Naive thymus-derived CD4-positive, alpha-beta T cell (primary cell): ENCODE data around the gene WDR49. TPM values are rescaled to one million over a fixed set of nuclear protein-coding genes. Genes with fewer than 3 reads are reported as not detected.
"Not testable (repeated sequence)": the region's sequence is repeated elsewhere in the genome, so short reads cannot be mapped to it uniquely, and the experiment has no call there.

ENCODE experiments used
- ATAC-seq: fragments of 150-1000 bp; cut with Tn5 transposase; 2 replicates; pipeline ENCODE4 v1.10.0; 2021; ENCODE audit warnings: mild to moderate bottlenecking, moderate library complexity
- CTCF ChIA-PET: fragments of 350-600 bp; sonication (Branson Sonifier 250); formaldehyde crosslinking; loops from one replicate; lab custom pipeline; 2021; ENCODE audit warnings: antibody characterized with exemption; lab: Charles Lee
- POLR2A ChIA-PET: fragments of 350-600 bp; sonication (Branson Sonifier 250); formaldehyde crosslinking; loops from one replicate; lab custom pipeline; 2021; ENCODE audit warnings: antibody characterized with exemption, inconsistent platforms; lab: Charles Lee
- DNase-seq, 9 donors: peaks; one replicate each; pipeline versions ENCODE4 v3.0.0 to v3.0.0-alpha.2; 2020 to 2022; ENCODE audit warnings: mixed read lengths in 1 of 9
- H3K27ac ChIP-seq: one replicate; pipeline ENCODE4 v1.7.0; 2013; ENCODE audit warnings: mild to moderate bottlenecking, low read depth, low read length, moderate library complexity
- H3K27me3 ChIP-seq, 2 donors: one replicate each; pipeline ENCODE4 v1.7.0; 2013; ENCODE audit warnings: low read length in 2 of 2, mild to moderate bottlenecking in 2 of 2, moderate library complexity in 2 of 2; ENCODE audit not compliant: control insufficient read depth in 2 of 2, insufficient read depth in 2 of 2
- H3K36me3 ChIP-seq, 3 experiments: 1 replicate in 2 of 3; 2 replicates in 1 of 3; pipeline ENCODE4 v1.7.0; 2013; ENCODE audit warnings: low read length in 3 of 3, mild to moderate bottlenecking in 3 of 3, moderate library complexity in 1 of 3; ENCODE audit not compliant: insufficient read depth in 3 of 3, control insufficient read depth in 2 of 3
- H3K4me1 ChIP-seq, 2 donors: one replicate each; pipeline ENCODE4 v1.7.0; 2013; ENCODE audit warnings: low read length in 2 of 2, mild to moderate bottlenecking in 2 of 2, moderate library complexity in 1 of 2; ENCODE audit not compliant: control insufficient read depth in 2 of 2, insufficient read depth in 2 of 2
- H3K4me3 ChIP-seq: 2 replicates; pipeline ENCODE4 v1.7.0; 2013; ENCODE audit warnings: mild to moderate bottlenecking, low read length
- H3K9me3 ChIP-seq, 3 experiments: 1 replicate in 2 of 3; 2 replicates in 1 of 3; pipeline ENCODE4 v1.7.0; 2013; ENCODE audit warnings: low read length in 3 of 3; ENCODE audit not compliant: control insufficient read depth in 2 of 3
- H3K27ac Mint-ChIP-seq, 9 donors: one replicate each; pipeline ENCODE4 v1.8.0; 2020 to 2022; ENCODE audit warnings: mixed read lengths in 9 of 9, mild to moderate bottlenecking in 8 of 9, moderate library complexity in 5 of 9, inconsistent platforms in 2 of 9
- H3K27me3 Mint-ChIP-seq, 5 donors: one replicate each; pipeline ENCODE4 v1.8.0; 2021 to 2022; ENCODE audit warnings: mixed read lengths in 5 of 5, mild to moderate bottlenecking in 1 of 5
- H3K36me3 Mint-ChIP-seq, 5 donors: one replicate each; pipeline ENCODE4 v1.8.0; 2020 to 2022; ENCODE audit warnings: mixed read lengths in 5 of 5, mild to moderate bottlenecking in 3 of 5, inconsistent platforms in 1 of 5
- H3K4me1 Mint-ChIP-seq, 7 donors: one replicate each; pipeline ENCODE4 v1.8.0; 2020 to 2022; ENCODE audit warnings: mixed read lengths in 7 of 7, mild to moderate bottlenecking in 3 of 7, inconsistent platforms in 1 of 7
- H3K4me3 Mint-ChIP-seq, 10 donors: one replicate each; pipeline ENCODE4 v1.8.0; 2020 to 2022; ENCODE audit warnings: mild to moderate bottlenecking in 10 of 10, mixed read lengths in 10 of 10, moderate library complexity in 6 of 10, inconsistent platforms in 2 of 10
- H3K9me3 Mint-ChIP-seq, 11 donors: one replicate each; pipeline ENCODE4 v1.8.0; 2020 to 2022; ENCODE audit warnings: mixed read lengths in 11 of 11, mild to moderate bottlenecking in 4 of 11, inconsistent platforms in 1 of 11, moderate library complexity in 1 of 11
- intact Hi-C, 2 donors: fragments of 100-400 bp; cut with micrococcal nuclease; formaldehyde crosslinking; loops; one replicate each; pipeline ENCODE4 v1.15.1; 2023
- polyA plus RNA-seq, 2 donors: library from polyadenylated mRNA; unstranded; fragments of 300-500 nt; fragmentation: Illumina TruSeq; gene quantifications; one replicate each; pipeline ENCODE4 v1.2.3, GENCODE V29; 2021
- total RNA-seq, 6 experiments: library from RNA in 5 of 6; stranded (reverse) in 5 of 6; gene quantifications; 1 replicate in 5 of 6; 2 replicates in 1 of 6; pipeline ENCODE4 v1.2.3 and lab custom pipeline; 2021 to 2026

The WDR49 gene
- total and polyA plus RNA-seq, 7 experiments from 2014 or later, result 0.11 to 2.4 (median 0.29) TPM; not detected in 2

- peaks cover 2 to 19% (median 9%) of the 10 kb centered on the region in 11 donors for H3K9me3 Mint-ChIP-seq
- no peak overlapping the region for H3K4me3 Mint-ChIP-seq
- peaks cover 0 to 2% (median under 1%) of the 10 kb centered on the region in 7 donors for H3K4me1 Mint-ChIP-seq
- Histone ChIP-seq H3K4me1 (no peaks in the 10 kb centered on the region), H3K9me3 (no peaks in the 10 kb centered on the region), H3K27me3 (no peaks in the 10 kb centered on the region), H3K36me3 (no peaks in the 10 kb centered on the region), H3K27ac (no peak overlapping the region), H3K4me3 (no peak overlapping the region)
- intact Hi-C loops, result no loop called here
- H3K27me3 Mint-ChIP-seq, result peaks cover 0 to 17% (median 14%) of the 10 kb centered on the region in 5 donors
- ATAC-seq (no peak), DNase-seq (no peak)
- H3K36me3 Mint-ChIP-seq, result peaks cover 0 to 5% (median 5%) of the 10 kb centered on the region in 5 donors
- ChIA-PET CTCF (no interaction called here), POLR2A (no interaction called here)
- H3K27ac Mint-ChIP-seq, result no peak overlapping the region
Measured at GRCh38 chr3:167644611-167645010, 9.1 kb downstream of the WDR49 start.

GRCh38 chr3:167631471-167631870 is 22.3 kb downstream of the WDR49 start:
- H3K9me3 ChIP-seq, result no peaks in the 10 kb centered on the region
- H3K27ac ChIP-seq, result no peak overlapping the region
- CTCF ChIA-PET, result no interaction called here
- DNase-seq, result no peak
- no peak overlapping the region for H3K27ac Mint-ChIP-seq
- no peaks in the 10 kb centered on the region for H3K27me3 ChIP-seq
- H3K4me1 ChIP-seq, result no peaks in the 10 kb centered on the region
- H3K4me3 ChIP-seq, result no peak overlapping the region
- H3K36me3 Mint-ChIP-seq, result no peaks in the 10 kb centered on the region
- H3K27me3 Mint-ChIP-seq, result peaks cover 0 to 12% (median under 1%) of the 10 kb centered on the region in 5 donors
- intact Hi-C loops, result no loop called here
- peaks cover 0 to 6% (median 0%) of the 10 kb centered on the region in 11 donors for H3K9me3 Mint-ChIP-seq
- no peaks in the 10 kb centered on the region for H3K4me1 Mint-ChIP-seq
- POLR2A ChIA-PET, result no interaction called here
- ATAC-seq, result no peak
- H3K36me3 ChIP-seq, result no peaks in the 10 kb centered on the region
- H3K4me3 Mint-ChIP-seq, result no peak overlapping the region

- ATAC-seq (no peak), DNase-seq (no peak)
- H3K4me1 Mint-ChIP-seq, result no peaks in the 10 kb centered on the region
- ChIA-PET CTCF (no interaction called here), POLR2A (no interaction called here)
- H3K36me3 ChIP-seq, result no peaks in the 10 kb centered on the region
- no peaks in the 10 kb centered on the region for H3K9me3 Mint-ChIP-seq
- H3K4me3 ChIP-seq, result no peak overlapping the region
- no peak overlapping the region for H3K27ac Mint-ChIP-seq
- no peak overlapping the region for H3K4me3 Mint-ChIP-seq
- no peaks in the 10 kb centered on the region for H3K27me3 ChIP-seq
- no peaks in the 10 kb centered on the region for H3K4me1 ChIP-seq
- intact Hi-C loops, result no loop called here
- H3K27me3 Mint-ChIP-seq, result peaks cover 2 to 16% (median 11%) of the 10 kb centered on the region in 5 donors
- no peaks in the 10 kb centered on the region for H3K9me3 ChIP-seq
- H3K36me3 Mint-ChIP-seq, result no peaks in the 10 kb centered on the region
- H3K27ac ChIP-seq, result no peak overlapping the region
Measured at GRCh38 chr3:167626490-167626889, 27.3 kb downstream of the WDR49 start.

GRCh38 chr3:167615030-167615429 is 38.7 kb downstream of the WDR49 start:
- POLR2A ChIA-PET, result no interaction called here
- peaks cover 0 to 2% (median 0%) of the 10 kb centered on the region in 7 donors for H3K4me1 Mint-ChIP-seq
- CTCF ChIA-PET, result no interaction called here

GRCh38 chr3:167614196-167614595 is 39.5 kb downstream of the WDR49 start:
- H3K36me3 ChIP-seq, H3K36me3 Mint-ChIP-seq, H3K9me3 Mint-ChIP-seq, H3K27ac Mint-ChIP-seq, H3K4me1 Mint-ChIP-seq, H3K27me3 ChIP-seq, intact Hi-C loops, DNase-seq, H3K27ac ChIP-seq, CTCF ChIA-PET, H3K4me1 ChIP-seq, H3K4me3 Mint-ChIP-seq, H3K4me3 ChIP-seq, POLR2A ChIA-PET, ATAC-seq, H3K9me3 ChIP-seq: not testable (repeated sequence)
- peaks cover 2 to 12% (median 8%) of the 10 kb centered on the region in 5 donors for H3K27me3 Mint-ChIP-seq

More at GRCh38 chr3:167615030-167615429, 38.7 kb downstream of the WDR49 start:
- H3K27ac ChIP-seq, result no peak overlapping the region
- H3K27me3 Mint-ChIP-seq, result peaks cover 0 to 9% (median 4%) of the 10 kb centered on the region in 5 donors
- H3K27ac Mint-ChIP-seq, result no peak overlapping the region
- H3K4me3 ChIP-seq, result no peak overlapping the region
- H3K9me3 ChIP-seq, result no peaks in the 10 kb centered on the region
- H3K27me3 ChIP-seq, result no peaks in the 10 kb centered on the region
- no peak overlapping the region for H3K4me3 Mint-ChIP-seq
- H3K36me3 Mint-ChIP-seq, result no peaks in the 10 kb centered on the region
- no peaks in the 10 kb centered on the region for H3K4me1 ChIP-seq
- no peaks in the 10 kb centered on the region for H3K36me3 ChIP-seq
- peaks cover 0 to 1% (median 0%) of the 10 kb centered on the region in 11 donors for H3K9me3 Mint-ChIP-seq
- DNase-seq (no peak), ATAC-seq (no peak)
- intact Hi-C loops, result no loop called here

GRCh38 chr3:167611718-167612117 is 42.0 kb downstream of the WDR49 start:
- Histone ChIP-seq H3K36me3 (no peaks in the 10 kb centered on the region), H3K4me3 (no peak overlapping the region), H3K27me3 (no peaks in the 10 kb centered on the region), H3K4me1 (no peaks in the 10 kb centered on the region), H3K9me3 (no peaks in the 10 kb centered on the region), H3K27ac (no peak overlapping the region)
- ATAC-seq (no peak), DNase-seq (no peak)
- intact Hi-C loops, result no loop called here
- ChIA-PET CTCF (no interaction called here), POLR2A (no interaction called here)
- Mint-ChIP-seq H3K4me1 (no peaks in the 10 kb centered on the region), H3K27ac (no peak overlapping the region), H3K4me3 (no peak overlapping the region), H3K9me3 (peaks cover 0 to 1% (median 0%) of the 10 kb centered on the region in 11 donors), H3K36me3 (no peaks in the 10 kb centered on the region), H3K27me3 (peaks cover under 1 to 17% (median 8%) of the 10 kb centered on the region in 5 donors)

- H3K4me1 Mint-ChIP-seq, result no peaks in the 10 kb centered on the region
- no peak overlapping the region for H3K27ac ChIP-seq
Measured at GRCh38 chr3:167609156-167609555, 44.6 kb downstream of the WDR49 start.

More at GRCh38 chr3:167609156-167609555, 44.6 kb downstream of the WDR49 start:
- H3K27me3 Mint-ChIP-seq, result peaks cover 0 to 19% (median 7%) of the 10 kb centered on the region in 5 donors
- H3K27me3 ChIP-seq, result no peaks in the 10 kb centered on the region
- peaks cover 0 to 1% (median 0%) of the 10 kb centered on the region in 11 donors for H3K9me3 Mint-ChIP-seq
- H3K36me3 ChIP-seq, result no peaks in the 10 kb centered on the region
- no peak for ATAC-seq
- no peak overlapping the region for H3K27ac Mint-ChIP-seq
- H3K4me3 ChIP-seq, result no peak overlapping the region
- no peak for DNase-seq
- H3K9me3 ChIP-seq, result no peaks in the 10 kb centered on the region
- no peaks in the 10 kb centered on the region for H3K36me3 Mint-ChIP-seq
- intact Hi-C loops, result no loop called here
- CTCF ChIA-PET, result no interaction called here
- POLR2A ChIA-PET, result no interaction called here
- H3K4me3 Mint-ChIP-seq, result no peak overlapping the region
- H3K4me1 ChIP-seq, result no peaks in the 10 kb centered on the region
